ENCODE measurements around the gene CHD8.
A peak's percentile ranks its signal among the peaks of the same experiment; 100 is the strongest.

CHD8 gene

DNA sequence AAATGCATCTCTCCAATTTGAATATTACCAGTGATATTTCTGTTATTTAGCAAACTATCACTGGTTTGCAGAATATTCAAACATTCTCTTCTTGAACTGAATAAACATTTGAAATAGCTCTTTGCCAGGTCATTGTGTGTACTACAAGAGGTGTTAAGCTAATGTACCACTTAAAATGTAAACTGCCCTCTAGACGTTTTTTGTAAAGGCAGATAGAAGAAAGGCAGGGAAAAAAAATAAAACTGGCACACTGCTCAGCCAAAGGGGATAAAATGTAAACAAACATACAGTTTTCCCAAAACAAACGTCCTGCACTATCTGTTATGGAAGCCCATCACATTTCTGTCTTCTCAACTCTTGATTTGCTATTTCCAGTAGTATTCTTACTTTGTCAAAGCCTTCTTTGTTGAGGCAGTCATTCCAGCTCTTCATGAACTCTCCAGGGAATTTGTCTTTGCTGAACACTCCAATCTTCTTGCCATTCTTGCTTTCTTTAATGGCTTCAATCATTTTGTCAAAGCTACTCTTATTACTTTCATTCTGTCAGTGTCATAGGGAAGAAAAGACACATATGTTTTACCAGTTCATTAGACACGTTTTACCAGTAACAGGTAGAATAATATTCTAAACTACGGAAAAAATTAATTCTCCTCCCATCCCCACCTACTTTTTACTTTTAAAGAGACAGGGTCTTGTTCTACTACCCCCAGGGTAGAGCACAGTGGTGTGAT is 85.8 kb downstream of the CHD8 start:
- no peak for DNase-seq

DNA sequence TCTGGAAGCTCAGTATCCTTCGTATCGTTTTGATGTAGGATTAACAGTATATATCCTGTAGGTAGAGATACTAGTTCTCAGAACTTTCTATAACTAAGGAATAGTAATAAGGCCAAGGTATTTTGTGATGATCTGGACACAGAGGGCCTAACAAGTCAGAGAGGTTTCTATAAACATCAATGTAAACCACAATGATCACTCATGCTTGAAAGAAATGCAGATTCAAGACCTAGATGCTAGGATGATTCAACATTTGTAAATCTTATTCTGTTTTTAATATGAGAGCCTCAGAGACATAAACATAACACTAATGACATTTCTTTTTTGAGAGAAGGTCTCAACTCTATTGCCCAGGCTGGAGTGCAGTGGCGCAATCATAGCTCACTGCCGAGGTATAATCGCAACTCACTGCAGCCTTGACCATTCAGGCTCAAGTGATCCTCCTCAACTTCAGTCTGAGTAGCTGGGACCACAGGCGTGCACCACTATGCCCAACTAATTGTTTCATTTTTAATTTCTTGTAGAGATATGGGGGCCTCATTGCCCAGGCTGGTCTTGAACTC is 88.3 kb downstream of the CHD8 start:
- DNase-seq: no peak

DNA sequence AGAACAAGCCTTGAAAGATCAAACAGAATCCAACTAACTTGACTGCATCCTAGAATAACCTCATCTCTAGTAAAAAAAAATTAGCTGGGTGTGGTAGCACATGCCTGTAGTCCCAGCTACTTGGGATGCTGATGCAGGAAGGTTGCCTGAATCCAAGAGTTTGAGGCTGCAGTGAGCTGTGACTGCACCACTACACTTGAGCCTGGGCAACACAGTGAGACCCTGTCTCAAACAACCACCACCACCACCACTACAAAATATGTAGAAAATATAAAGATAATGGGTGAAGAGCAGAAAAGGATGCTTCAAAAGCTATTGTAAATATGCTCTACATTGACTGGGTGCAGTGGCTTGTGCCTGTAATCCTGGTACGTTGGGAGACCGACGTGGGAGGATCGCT is 99.4 kb downstream of the CHD8 start:
- no peak for DNase-seq

DNA sequence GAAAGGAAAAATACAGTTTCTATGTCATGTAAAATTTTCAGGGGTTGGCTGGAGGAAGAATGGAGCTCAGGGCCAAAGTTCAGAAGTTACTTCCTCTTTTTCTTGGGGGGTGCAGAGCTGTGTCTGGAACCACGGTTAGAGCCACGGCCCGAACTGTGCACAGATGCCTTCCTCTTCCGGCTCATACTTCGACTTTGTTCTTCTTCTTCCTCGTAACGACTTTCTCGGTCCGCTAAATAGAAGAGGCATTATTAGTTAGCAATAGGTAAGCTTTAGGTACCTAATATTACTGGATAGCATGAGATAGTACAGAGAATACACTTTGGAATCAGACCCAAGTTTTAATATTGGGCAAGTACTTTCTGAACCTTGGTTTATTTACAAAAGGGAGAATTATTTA is 103.3 kb downstream of the CHD8 start:
- DNase-seq: no peak

DNA sequence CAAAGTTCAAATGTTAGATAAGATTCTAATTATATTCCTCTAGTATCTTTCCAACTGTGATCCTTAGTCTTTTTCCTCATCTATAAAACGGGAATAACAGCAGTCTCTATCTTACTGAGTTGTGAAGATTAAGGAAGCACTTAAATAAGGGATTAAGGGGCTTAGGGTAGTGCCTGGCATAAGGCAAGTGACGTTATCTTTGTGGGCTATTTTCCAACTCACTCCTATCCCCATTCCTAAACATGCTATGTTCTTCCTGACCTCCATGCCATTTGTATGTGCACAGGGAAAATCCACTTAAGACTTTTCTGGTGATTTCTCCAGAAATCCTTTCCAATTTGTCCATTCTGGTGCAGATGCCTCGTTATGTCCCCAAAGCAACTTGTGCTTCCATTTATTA is 105.4 kb downstream of the CHD8 start:
- DNase-seq: peak; percentile 82 to 91

DNA sequence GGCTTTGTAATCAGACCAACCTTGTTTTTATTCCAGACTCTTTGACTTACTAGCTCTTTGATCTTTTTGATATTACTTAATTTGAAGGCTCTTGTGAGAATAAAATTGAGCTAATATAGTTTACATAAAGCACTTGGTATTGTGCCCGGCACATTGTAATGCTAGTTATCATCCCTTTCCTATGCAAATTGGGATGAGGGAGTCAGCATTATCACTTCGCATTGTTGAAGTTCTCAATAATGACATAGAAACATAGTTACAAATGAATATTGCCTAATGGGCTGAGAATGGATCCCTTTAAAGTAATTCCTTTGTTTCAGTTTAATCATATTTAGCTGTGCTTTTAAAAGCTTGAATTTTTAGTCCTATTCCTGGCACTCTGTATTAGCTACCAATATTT is 108.7 kb downstream of the CHD8 start:
- DNase-seq: no peak

DNA sequence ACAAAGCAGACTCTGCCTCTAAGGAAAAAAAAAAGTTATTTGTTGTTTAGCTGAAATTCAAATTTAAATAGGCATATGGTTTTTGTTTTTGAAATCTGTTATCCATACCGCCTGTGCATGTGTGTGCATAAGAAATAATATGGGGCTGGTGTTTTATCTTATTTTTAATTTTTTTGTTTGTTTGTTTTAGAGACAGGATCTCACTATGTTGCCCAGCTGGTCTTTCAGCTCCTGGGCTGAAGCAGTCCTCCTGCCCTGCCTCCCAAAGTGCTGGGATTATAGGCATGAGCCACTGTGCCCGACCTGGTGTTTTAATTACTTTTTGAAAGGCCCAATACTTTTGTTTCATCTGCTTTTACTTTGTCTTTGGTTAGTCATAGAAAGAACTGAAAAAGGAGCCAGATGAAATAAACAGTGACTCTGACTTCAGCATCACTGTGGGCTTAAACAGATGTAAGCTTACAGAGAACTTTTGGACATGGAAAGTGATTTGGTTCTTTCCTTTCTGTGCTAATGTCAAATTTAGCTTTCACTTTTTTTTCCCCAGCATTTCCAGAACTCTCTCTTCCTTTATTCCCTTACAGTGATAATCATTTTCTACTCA is 109.3 kb downstream of the CHD8 start:
- no peak for DNase-seq

DNA sequence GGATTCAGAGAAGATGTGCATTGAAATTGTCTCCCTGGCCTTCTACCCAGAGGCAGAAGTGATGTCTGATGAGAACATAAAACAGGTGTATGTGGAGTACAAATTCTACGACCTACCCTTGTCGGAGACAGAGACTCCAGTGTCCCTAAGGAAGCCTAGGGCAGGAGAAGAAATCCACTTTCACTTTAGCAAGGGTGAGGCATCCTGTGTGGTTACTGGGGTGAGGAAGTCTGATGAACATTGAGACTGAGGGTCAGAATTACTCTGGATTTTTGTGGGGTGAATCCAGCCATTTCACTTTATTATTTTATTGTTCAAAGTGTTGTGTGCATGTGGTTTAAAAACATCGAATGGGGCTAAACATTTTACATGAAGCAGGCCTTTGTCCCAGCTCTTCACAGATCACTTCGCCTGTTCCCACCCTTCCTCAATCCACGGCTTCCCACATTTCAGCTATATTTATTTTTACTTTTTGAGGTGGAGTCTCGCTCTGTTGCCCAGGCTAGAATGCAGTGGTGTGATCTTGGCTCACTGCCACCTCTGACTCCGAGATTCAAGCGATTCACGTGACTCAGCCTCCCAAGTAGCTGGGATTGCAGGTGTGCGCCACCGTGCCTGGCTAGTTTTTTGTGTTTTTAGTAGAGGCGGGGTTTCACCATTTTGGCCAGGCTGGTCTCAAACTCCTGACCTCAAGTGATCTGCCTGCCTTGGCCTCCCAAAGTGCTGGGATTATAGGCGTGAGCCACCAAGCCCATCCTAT is 112.7 kb downstream of the CHD8 start:
- no peak for DNase-seq
